D341Med (cell line): ENCODE results near the gene ETFA.

Experiments
- DNase-seq: peaks from one replicate; pipeline ENCODE4 v3.0.0; 2012; ENCODE audit warnings: low spot score

The ETFA gene

GRCh38 chr15:76215634-76216033 lies 95.6 kb downstream of the ETFA start:
- no peak for DNase-seq

DNA sequence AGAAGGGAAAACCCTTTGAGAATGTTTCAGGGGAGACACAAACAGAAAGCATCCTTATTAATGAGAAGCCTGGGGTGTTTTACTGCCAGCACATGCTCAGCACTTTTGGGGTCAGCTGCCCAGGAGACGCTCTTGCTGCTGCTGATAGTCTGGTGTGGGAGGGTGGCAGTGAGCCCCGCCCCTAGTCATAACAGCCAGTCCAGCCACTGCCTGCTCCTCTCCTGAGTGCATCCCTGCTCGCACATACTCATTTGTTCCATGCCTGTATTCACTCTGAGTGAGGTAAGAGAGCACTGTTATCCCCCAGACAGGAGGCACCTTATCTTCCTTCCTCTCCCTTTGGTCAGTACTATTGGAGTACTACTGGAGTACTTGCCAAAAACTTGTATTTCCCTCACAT lies 101.3 kb downstream of the ETFA start:
- DNase-seq: no peak

GRCh38 chr15:76209523-76209922 lies 101.7 kb downstream of the ETFA start:
- no peak for DNase-seq

GRCh38 chr15:76208786-76209424 lies 102.4 kb downstream of the ETFA start:
- no peak for DNase-seq

GRCh38 chr15:76208084-76208785 lies 103.0 kb downstream of the ETFA start:
- no peak for DNase-seq

DNA sequence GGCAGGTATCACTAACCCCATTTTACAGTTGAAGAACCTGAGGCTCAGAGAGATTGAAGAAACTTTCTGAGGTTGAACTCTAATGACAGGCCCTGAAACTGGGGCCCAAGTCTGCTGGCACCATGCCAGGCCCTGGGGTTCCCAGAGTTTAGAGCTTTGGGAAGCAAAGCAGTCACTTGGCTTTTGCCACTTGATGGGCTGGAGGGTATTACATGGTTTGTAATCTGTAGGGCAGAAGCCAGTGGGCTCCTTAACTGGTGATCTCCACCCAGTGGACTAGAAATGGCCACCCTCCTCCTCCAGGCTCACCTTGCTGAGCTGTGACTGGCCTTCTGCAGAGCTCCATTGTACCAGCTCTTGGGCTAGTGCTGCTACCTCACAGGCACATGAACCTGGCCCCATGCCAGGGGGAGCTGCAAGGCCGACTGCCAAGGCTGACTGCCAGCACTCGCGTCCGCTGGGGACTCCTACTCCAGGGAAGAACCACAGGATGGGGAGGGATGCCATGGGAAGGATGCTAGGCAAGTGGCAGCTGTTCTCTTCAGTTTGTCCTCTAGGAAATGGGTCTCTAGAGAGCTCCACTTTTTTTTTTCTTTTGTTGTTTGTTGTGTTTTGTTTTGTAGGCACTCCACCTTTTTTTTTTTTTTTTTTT lies 104.8 kb downstream of the ETFA start:
- peak; percentile 85 for DNase-seq

DNA sequence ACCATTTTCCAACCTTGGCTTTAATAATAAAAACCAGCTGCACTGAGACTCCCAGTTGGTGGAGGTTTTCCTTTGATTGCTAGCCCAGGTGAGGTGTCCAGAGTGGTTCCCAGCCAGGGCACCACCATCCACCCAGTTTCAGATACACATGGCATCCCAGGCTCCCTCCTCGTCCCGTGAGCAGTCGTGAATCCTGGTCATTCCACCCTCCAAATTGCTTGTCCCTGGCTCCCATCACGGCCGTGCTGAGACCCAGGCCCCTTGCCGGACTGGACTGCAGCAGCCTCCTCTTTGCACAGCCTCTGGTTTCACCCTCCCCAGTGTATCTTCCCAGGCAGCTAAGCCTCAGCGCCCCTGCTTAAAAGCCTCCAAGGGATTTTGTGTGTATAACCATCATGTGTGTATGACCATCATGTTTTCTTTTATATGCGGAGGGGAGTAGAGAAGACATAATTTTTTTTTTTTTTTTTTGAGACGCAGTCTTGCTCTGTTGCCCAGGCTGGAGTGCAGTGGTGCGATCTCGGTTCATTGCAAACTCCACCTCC lies 106.3 kb downstream of the ETFA start:
- DNase-seq: no peak

- no peak for DNase-seq
Measured at GRCh38 chr15:76204109-76204845, 107.0 kb downstream of the ETFA start.

DNA sequence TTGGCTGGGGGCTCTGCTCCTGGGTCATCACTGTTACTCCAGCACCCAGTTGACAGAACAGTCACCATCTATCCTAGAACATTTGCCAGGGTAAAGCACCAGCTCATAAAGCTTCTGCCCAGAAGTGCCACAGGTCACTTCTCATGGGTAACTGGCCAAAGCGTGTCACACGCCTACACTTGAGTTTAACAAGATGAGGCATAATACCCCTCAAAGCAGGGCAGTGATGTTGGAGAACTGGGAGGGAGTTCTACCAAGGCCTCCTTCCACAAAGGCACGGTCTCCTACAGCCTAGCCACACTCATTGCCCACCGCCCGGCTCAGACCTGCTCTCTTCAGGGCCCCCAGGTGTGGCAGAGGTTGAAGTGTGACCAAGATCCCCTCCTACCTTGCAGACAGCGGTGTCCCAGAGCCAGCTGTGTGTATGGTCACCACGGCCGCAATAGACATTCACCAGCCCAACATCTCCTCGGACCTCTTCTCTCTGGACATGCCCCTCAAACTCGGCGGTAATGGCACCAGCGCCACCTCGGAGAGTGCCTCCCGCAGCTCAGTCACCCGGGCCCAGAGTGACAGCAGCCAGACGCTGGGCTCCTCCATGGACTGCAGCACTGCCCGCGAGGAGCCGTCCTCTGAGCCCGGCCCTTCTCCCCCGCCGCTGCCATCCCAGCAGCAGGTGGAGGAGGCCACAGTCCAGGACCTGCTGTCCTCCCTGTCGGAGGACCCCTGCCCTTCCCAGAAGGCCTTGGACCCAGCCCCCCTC lies 107.7 kb downstream of the ETFA start:
- no peak for DNase-seq

DNA sequence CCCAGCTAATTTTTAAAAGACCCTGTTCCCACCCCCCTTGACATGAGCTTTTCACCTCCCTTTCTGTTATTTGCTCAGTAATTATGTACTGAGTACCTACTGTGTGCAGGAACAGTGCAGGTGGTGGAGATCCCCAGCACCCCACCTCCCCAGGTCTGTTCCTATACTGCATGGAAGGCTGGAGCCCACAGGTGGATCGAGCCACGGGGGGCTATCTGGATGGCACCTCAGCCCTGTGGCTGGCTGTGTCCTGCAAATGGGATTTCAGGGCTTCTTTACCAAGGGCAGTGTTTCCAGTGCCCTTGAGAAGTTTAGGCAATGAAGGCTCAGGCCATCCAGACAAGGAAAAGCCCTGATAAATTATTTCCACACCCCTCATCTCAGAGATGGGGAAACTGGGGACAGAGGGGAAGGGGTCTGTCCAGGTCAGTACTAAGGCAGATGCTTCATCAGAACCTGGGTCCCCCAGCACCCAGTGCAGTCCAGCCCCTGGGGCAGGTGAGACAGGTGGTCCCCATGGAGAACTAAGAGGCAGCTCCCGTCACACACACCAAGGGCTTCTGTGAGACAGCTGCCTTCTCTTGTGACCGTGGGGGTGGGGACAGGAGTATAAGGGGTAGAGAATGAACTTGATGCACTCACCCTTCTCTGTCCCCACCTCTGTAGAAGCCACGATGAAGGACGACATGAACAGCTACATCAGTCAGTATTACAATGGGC lies 109.6 kb downstream of the ETFA start:
- DNase-seq: no peak

- DNase-seq: no peak
Measured at GRCh38 chr15:76200641-76201105, 110.6 kb downstream of the ETFA start.

DNA sequence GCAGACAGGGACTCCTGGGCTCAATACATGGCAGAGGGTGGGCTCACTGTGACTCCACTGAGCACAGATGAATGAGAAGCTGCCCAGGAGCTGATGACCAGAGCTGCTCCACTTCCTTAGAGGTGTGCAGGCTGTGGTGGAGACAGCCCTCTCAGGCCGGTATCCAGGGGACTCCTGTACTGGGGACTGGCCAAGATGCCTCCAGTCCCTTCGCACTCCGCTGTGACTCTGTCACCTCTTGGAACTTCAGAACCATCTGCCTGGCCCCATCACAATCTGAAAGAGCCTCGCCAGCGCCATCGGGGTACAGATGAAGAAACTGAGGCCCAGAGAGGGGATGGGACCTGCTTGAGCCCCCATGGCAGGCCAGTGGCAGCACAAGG lies 111.2 kb downstream of the ETFA start:
- DNase-seq: no peak

DNA sequence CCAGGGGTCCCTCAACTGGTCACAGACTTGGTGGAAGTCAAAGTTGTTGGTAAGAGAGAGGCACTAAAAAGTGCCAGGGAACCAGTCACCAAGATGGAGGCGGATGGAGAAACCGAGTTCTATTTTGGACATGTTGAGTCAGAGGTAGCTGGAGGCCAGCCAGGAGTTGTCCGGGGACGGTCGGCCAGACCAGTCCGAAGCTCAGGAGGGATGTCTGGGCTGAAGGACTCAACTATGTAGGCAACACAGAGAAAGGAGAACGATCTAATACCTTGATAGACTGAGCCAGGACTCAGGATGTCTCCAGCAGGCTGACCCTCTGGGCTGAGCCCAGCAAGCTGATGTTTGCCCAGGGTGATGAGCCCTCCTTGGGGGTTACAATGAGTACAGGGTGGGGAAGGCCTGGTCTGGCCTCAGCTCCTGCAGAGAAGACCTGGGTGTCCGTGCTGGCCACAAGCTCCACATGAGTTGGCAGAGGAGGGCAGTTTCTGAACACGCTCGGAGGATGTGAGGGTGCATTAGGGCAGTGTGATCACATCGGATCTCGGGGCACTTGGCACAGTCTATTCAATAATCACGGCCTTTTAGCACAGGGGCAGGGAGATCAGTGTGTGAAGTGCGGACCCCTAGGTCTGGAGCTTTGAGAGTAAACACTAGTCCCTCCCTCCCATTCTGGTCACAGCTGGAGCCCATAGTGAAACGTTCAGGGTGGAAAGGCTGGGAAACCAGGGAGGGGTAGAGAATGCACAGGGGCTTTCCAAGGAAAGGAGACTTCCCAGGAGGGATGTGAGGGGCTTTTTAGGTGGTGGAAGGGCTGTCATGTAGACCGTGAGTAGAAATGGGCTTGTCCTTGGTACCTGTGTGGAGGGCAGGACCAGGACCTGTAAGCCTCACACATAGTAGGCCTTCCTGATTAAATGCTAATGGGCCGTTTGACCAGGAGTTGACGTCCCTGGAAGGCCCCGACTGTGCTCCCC lies 111.9 kb downstream of the ETFA start:
- no peak for DNase-seq

GRCh38 chr15:76198456-76199105 lies 112.7 kb downstream of the ETFA start:
- DNase-seq: no peak

DNA sequence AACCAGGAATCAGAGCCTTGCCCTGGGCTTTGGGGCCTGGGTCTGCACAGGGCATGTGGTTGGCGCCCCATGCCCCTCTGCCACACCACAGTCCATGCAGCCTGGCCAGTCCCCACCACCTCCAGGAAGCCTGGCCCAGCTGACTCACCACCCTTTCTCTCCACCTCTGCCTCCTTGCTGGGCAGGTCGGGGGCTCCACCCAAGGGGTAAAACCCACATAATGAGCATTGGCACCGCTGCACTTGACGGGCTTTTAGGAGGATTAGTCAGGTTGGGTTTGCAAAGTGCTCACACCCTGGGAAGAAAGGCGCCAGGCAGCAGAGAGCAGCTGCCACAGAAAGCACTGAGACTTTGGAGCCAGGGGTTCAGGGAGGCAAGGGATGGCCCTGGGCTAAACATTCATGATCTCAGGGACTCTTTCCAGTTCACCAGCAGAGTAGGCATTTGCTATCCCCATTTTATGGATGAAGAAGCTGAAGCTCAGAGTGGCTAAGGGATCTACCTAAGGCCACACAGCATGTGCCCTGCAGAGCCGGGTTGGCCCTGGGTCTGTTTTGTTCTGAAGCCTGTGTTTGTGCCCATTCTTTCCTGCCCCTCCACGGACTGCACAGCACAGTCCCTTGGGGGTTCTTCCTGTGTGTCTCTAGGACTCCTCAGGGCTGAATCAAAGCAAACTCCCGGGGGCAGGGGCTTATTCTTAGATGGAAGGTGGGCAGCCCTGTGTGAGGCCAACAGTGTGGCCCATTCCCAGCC lies 113.4 kb downstream of the ETFA start:
- peak; percentile 71 for DNase-seq

DNA sequence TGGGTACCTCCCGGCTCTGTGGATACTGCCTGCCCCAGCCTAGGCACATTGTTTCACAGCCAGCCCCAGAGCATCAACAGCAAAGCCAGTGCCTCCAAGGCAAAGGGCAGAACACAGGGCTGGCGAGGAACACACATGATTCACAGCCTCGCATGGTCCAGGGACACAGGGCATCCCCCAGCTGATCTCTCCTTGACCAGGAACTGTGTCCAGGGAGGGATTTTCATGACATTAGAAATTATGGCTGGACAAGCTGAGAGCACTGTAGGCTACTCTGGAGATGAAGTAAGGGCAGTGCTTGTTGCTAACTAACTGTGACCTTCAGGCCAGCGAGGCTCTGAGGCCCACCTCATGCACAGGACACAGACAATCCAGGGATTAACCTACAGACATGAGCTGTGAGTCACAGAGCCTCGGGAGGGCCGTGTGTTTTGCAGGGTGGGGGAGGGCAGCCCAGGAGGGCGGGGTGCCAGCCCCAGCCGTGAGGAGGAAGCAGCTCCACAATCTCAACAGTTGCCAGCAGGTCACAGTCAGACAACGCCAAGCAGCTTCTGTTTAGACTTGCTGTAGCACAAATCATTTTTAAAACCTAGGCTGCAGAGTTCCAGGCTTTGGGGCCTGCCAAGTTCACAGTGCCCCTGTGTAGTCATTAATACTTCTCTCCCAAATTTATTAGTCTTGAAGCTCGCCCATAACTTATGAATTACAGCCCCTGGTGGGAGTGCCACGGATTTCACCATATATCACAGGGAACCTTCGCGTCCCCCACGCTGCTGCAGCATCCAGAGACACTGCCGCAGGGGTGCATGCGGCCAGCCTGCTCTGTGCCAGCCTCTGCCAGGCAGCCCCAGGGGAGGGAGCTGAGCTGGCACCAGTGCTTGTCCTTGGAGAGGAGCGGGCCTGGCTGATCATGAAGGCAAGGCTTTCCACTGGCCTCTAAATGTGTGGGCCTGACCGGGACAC lies 114.7 kb downstream of the ETFA start:
- peak; percentile 66 for DNase-seq
